ENCODE results near the gene UBQLN4.

DNA sequence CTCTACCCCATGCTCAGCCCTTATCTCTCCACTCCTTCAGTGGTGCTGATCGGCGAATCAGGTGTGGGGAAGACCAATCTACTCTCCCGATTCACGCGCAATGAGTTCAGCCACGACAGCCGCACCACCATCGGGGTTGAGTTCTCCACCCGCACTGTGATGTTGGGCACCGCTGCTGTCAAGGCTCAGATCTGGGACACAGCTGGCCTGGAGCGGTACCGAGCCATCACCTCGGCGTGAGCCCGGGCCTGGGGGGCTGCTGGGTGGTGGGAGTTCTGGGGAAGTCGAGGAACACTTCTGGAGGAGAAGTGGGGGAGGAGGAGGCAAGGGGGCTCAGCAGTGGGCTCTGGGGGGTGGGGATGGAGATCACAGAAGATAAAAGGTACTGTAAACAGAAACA lies 12.3 kb upstream of the UBQLN4 start:
- TF ChIP-seq, protein P1, sequence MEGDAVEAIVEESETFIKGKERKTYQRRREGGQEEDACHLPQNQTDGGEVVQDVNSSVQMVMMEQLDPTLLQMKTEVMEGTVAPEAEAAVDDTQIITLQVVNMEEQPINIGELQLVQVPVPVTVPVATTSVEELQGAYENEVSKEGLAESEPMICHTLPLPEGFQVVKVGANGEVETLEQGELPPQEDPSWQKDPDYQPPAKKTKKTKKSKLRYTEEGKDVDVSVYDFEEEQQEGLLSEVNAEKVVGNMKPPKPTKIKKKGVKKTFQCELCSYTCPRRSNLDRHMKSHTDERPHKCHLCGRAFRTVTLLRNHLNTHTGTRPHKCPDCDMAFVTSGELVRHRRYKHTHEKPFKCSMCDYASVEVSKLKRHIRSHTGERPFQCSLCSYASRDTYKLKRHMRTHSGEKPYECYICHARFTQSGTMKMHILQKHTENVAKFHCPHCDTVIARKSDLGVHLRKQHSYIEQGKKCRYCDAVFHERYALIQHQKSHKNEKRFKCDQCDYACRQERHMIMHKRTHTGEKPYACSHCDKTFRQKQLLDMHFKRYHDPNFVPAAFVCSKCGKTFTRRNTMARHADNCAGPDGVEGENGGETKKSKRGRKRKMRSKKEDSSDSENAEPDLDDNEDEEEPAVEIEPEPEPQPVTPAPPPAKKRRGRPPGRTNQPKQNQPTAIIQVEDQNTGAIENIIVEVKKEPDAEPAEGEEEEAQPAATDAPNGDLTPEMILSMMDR (conservative IDR thresholded peaks at IDR 0.05; ENCODE audit: low read depth, low read length) = no peak
- TF ChIP-seq EZH2 (IDR thresholded peaks at IDR 0.05; ENCODE audit: borderline replicate concordance, low read depth, low read length, poor library complexity, severe bottlenecking) = no peak

Measured in A673 (cell line).